Measurements from ENCODE around the gene EFCC1.

EFCC1 gene

GRCh38 chr3:129033633-129034321 lies 32.7 kb downstream of the EFCC1 start:
- DNase-seq, result no peak

GRCh38 chr3:129034642-129035041 lies 33.5 kb downstream of the EFCC1 start:
- DNase-seq, result no peak

- DNase-seq, result no peak
Observed at GRCh38 chr3:129035360-129036221, 34.5 kb downstream of the EFCC1 start.

GRCh38 chr3:129036222-129037092 lies 35.4 kb downstream of the EFCC1 start:
- DNase-seq, result no peak

- DNase-seq, result no peak
Observed at GRCh38 chr3:129037093-129037419, 36.0 kb downstream of the EFCC1 start.

GRCh38 chr3:129038121-129038855 lies 37.2 kb downstream of the EFCC1 start:
- no peak for DNase-seq

GRCh38 chr3:129039271-129040038 lies 38.4 kb downstream of the EFCC1 start:
- DNase-seq, result no peak

- no peak for DNase-seq
Observed at GRCh38 chr3:129040039-129040336, 38.9 kb downstream of the EFCC1 start.

GRCh38 chr3:129040579-129041300 lies 39.6 kb downstream of the EFCC1 start:
- no peak for DNase-seq

- peak; percentile 32 for DNase-seq
Observed at GRCh38 chr3:129045675-129046036, 44.6 kb downstream of the EFCC1 start.

GRCh38 chr3:129046037-129046731 lies 45.1 kb downstream of the EFCC1 start:
- no peak for DNase-seq

- DNase-seq, result no peak
Observed at GRCh38 chr3:129046732-129047552, 45.8 kb downstream of the EFCC1 start.

- DNase-seq, result no peak
Observed at GRCh38 chr3:129047553-129047839, 46.4 kb downstream of the EFCC1 start.

GRCh38 chr3:129050556-129051295 lies 49.6 kb downstream of the EFCC1 start:
- no peak for DNase-seq

GRCh38 chr3:129051871-129052340 lies 50.8 kb downstream of the EFCC1 start:
- DNase-seq, result no peak

- no peak for DNase-seq
Observed at GRCh38 chr3:129052675-129053074, 51.6 kb downstream of the EFCC1 start.

GRCh38 chr3:129054605-129055104 lies 53.6 kb downstream of the EFCC1 start:
- no peak for DNase-seq

- no peak for DNase-seq
Observed at GRCh38 chr3:129056451-129057173, 55.5 kb downstream of the EFCC1 start.
